Left colon (tissue), 2 donors: Measurements from ENCODE around the gene XG. TPM values are rescaled to one million over a fixed set of nuclear protein-coding genes. Genes with fewer than 3 reads are reported as not detected.

Source experiments
- ATAC-seq: fragments of 200-7000 bp; cut with Tn5 transposase; one replicate; pipeline ENCODE4 v1.9.1; 2020; ENCODE audit warnings: mild to moderate bottlenecking, moderate library complexity
- DNase-seq, 2 donors: peaks; one replicate each; pipeline ENCODE4 v3.0.0-alpha.2; 2020
- intact Hi-C, 2 donors: fragments of 100-400 bp; cut with DNase I in 1 of 2; cut with micrococcal nuclease in 1 of 2; formaldehyde crosslinking; loops; one replicate each; pipeline versions ENCODE4 v1.11.2 to v1.14.0; 2022; cut with DNase I, micrococcal nuclease
- total RNA-seq, 2 donors: library from RNA; stranded (reverse); fragmentation: NEBNext Ultra II Directional; extraction: Animal tissue kit (Norgen Biotek cat#: 25700); gene quantifications; one replicate each; pipeline ENCODE4 v1.2.1, GENCODE V29; 2021
- donor health status: DM: no; HTN: no; CAD: no.
- donor health status: DM: yes; HTN: yes; CAD: no.

XG gene
- total RNA-seq, 2 donors from 2014 or later: 0.11 TPM; not detected in 1

DNA sequence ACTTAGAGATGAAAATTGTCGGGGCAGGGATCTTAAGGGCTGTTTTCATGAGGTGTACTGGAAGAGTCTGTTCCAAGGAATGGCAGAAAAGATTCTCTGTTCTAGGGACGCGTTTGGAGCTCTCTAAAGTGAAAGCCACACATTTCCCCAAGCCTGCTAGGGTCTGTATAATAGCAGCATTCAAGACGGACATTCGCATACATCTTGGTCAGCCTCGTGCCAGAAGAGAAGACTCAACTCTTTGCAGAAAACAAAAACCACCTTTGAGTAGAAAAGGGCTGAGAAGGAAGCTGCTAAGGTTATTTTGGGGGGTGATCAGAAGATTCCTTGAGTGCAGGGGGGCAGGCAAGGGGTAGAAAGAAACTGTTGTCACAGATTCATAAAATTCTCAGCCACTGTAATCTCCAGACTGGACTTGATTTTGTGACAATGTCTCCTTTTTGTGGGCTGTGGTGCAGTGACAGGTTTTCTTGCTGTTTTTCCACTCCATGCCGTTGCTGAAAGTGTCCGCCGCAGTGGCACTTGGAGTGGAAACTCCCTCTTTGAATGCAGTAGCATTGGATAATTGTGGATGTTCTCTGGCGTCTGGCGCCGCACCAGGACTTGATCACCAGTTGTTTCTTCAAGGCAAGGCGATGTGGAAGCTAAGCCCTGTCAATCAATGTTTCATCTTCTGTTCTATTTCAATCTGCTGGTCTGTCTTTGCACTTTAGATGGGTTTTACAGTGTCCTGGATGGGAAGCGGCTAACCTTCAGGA, 79.8 kb downstream of the XG start:
- DNase-seq: no peak
- intact Hi-C loops: no loop called here
- no peak for ATAC-seq

DNA sequence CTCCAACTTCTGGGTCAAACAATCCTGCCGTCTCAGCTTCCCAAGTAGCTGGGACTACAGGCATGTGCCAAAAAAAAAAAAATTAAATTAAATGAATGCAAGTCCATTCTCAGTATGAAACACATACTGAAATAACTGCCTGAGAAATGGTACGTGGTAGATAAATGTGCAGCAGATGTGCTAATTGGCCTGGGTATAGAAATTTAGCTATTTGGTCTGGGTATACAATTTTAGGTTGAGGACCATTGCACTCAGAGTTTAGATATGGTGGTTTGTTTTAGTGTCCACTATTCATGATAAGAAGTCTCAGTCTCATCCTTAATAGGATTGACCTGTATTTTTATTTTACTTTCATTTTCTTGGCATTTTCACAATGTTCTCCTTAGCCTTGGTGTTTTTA, 86.1 kb downstream of the XG start:
- DNase-seq (no peak), ATAC-seq (no peak)
- intact Hi-C loops: no loop called here

- intact Hi-C loops: no loop called here
- DNase-seq: no peak
- ATAC-seq: no peak
Measured at GRCh38 chrX:2840961-2841360, 89.1 kb downstream of the XG start.

- no peak for DNase-seq
- intact Hi-C loops: no loop called here
- no peak for ATAC-seq
Measured at GRCh38 chrX:2841537-2841936, 89.7 kb downstream of the XG start.

GRCh38 chrX:2846992-2847391, 95.2 kb downstream of the XG start:
- ATAC-seq: no peak
- DNase-seq: no peak
- intact Hi-C loops: no loop called here

- intact Hi-C loops: no loop called here
Measured at GRCh38 chrX:2848871-2849301, 97.0 kb downstream of the XG start.

DNA sequence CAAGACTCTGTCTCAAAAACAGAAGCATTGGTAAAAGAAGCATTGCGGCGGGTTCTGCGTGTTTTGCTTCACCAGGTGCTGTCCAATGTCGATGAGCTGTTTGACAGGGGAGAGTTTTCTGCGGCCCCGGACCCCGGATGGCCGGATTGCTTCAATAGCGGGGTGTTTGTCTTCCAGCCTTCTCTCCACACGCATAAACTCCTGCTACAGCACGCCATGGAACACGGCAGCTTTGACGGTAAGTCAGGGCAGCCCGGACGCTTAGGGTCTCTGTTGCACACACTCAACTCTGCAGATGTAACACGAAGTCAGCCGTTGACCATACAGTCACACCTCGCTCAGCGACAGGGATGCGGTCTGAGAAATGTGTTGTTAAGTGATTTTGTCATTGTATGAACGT, 103.1 kb downstream of the XG start:
- ATAC-seq (no peak), DNase-seq (no peak)
- intact Hi-C loops: no loop called here

More at GRCh38 chrX:2848871-2849301, 97.0 kb downstream of the XG start:
- no peak for ATAC-seq
- DNase-seq: no peak

GRCh38 chrX:2855761-2856160, 103.9 kb downstream of the XG start:
- DNase-seq (no peak), ATAC-seq (no peak)
- intact Hi-C loops: no loop called here

DNA sequence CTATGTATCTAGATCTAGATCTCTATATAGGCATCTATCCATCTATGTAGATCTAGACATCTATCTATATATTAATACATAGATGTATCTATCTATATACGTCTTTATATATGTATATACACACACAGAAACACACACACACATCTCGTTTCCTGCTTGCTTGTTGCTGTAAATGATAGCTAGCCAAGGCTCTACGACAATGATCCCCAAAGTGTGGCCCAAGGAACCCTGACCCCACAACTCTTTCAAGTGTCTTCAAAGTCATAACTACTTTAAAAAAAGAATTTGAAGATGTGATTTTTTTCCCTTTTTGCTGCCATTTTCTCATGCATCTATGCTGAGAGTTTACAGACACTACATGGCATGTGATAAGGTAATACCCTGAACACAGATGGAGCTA, 105.7 kb downstream of the XG start:
- intact Hi-C loops: no loop called here
- DNase-seq (no peak), ATAC-seq (no peak)

GRCh38 chrX:2859197-2859797, 107.5 kb downstream of the XG start:
- no peak for DNase-seq
- intact Hi-C loops: no loop called here

DNA sequence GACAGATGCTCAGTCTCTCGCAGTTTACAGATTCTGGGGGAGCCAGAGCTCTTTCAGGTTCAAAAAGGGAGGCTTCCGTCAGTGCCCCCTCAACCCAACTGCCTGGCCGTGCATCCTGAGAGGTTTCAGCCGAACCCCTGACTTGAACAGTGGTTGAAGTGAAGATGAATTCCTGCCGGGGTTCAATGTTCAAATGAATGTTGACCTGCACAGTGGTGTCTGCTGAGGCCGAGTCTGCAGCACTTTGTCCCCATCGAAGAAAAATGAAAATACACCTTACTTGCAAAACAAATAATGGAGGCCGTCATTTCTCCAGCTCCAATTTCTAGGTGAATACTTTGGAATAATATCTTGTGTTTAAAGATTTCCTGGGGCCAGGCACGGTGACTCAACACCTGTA, 110.6 kb downstream of the XG start:
- DNase-seq: no peak
- intact Hi-C loops: no loop called here
- no peak for ATAC-seq

More at GRCh38 chrX:2859197-2859797, 107.5 kb downstream of the XG start:
- ATAC-seq: no peak

DNA sequence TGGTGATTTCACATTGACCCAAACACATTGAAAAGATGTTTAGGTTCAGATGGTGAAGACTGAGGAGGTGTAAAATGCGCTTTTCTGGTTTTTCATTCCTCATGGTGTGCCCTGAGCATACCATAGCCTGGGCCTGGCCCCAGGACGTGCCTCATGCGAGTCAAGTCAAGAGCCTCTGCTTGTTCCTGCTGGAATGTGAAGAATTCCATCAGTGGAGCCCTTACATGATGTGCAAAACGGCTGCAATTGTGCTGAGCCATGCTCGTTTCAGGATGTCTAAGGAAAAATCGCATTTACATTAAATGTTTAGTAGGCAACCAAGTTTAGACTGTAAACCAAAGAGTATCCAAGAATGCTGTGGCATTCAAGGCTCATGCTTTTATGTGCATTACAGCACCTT, 111.8 kb downstream of the XG start:
- intact Hi-C loops: no loop called here
- no peak for ATAC-seq

More for the DNA sequence above, 111.8 kb downstream of the XG start:
- DNase-seq: no peak

Other genes starting within 250 kb of the XG start
- 100 to 1,000 TPM; 164 to 191 TPM for gene CD99, start 60.7 kb upstream of the XG start, total RNA-seq
- 10 to 100 TPM; 11.3 to 23.4 TPM for gene GYG2, start 76.9 kb downstream of the XG start, total RNA-seq
- 100 to 1,000 TPM in 1 of 2 donors, 10 to 100 TPM in 1; 93.1 to 104 TPM for gene ARSD, start 177.3 kb downstream of the XG start, total RNA-seq